K562 (cell line): ENCODE measurements around the gene TNFRSF19. TPM values are rescaled to one million over a fixed set of nuclear protein-coding genes. Genes with fewer than 3 reads are reported as not detected.

ENCODE experiments used
- MCM5 ChIP-seq: fragments of 450-650 bp; IDR thresholded peaks from 2 replicates; pipeline ENCODE4 v1.6.1; 2016; ENCODE audit warnings: low read depth
- PKNOX1 ChIP-seq: fragments of 450-650 bp; IDR thresholded peaks from 2 replicates; pipeline ENCODE4 v1.6.1; 2016
- ZNF407 ChIP-seq: fragments of 450-650 bp; IDR thresholded peaks from 2 replicates; pipeline ENCODE4 v1.6.1; 2016; ENCODE audit warnings: low read depth
- polyA plus RNA-seq, 8 experiments: library from polyadenylated mRNA; depleted of rRNA in 4 of 8; stranded (reverse) in 5 of 8; unstranded in 3 of 8; fragments of >200 nt; fragmentation: Nextera tagmentation in 2 of 8; fragmentation: Illumina TruSeq in 1 of 8; extraction: Ambion mirVana in 2 of 8; extraction: Trizol in 1 of 8; gene quantifications; 2 replicates each; pipeline versions ENCODE4 v1.2.1 to v1.2.3, GENCODE V29; 2011 to 2014; ENCODE audit warnings: inconsistent platforms in 1 of 8, missing spikeins in 1 of 8
- total RNA-seq, 7 experiments: library from RNA; depleted of rRNA in 6 of 7; stranded (reverse); fragments of >200 nt in 6 of 7; fragmentation: Illumina TruSeq in 2 of 7; extraction: Trizol in 2 of 7; gene quantifications; 2 replicates each; pipeline versions ENCODE4 v1.2.1 to v1.2.3, GENCODE V29; 2011 to 2021; ENCODE audit warnings: low replicate concordance in 1 of 7

Gene TNFRSF19
- total and polyA plus RNA-seq, 9 of the 15 experiments (the other 6 are each of a cell fraction or from before 2014, with no cell fraction given), result 0.01 to 0.07 TPM; not detected in 7

- TF ChIP-seq ZNF407 (no peak), PKNOX1 (no peak), MCM5 (no peak)
- TF ChIP-seq, all 486 proteins: peak for 0
Measured at GRCh38 chr13:23695196-23695595, 125.0 kb downstream of the TNFRSF19 start (continued).
